ENCODE data around the gene GPRASP3. TPM values are rescaled to one million over a fixed set of nuclear protein-coding genes. Genes with fewer than 3 reads are reported as not detected.
"Not testable (repeated sequence)": the region's sequence is repeated elsewhere in the genome, so short reads cannot be mapped to it uniquely, and the experiment has no call there.

The GPRASP3 gene, protein sequence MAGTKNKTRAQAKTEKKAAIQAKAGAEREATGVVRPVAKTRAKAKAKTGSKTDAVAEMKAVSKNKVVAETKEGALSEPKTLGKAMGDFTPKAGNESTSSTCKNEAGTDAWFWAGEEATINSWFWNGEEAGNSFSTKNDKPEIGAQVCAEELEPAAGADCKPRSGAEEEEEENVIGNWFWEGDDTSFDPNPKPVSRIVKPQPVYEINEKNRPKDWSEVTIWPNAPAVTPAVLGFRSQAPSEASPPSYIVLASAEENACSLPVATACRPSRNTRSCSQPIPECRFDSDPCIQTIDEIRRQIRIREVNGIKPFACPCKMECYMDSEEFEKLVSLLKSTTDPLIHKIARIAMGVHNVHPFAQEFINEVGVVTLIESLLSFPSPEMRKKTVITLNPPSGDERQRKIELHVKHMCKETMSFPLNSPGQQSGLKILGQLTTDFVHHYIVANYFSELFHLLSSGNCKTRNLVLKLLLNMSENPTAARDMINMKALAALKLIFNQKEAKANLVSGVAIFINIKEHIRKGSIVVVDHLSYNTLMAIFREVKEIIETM
- total RNA-seq (2014; rRNA removed; shearing (Covaris generic)) = 3.8 and 8.6 TPM in 2 replicates

DNA sequence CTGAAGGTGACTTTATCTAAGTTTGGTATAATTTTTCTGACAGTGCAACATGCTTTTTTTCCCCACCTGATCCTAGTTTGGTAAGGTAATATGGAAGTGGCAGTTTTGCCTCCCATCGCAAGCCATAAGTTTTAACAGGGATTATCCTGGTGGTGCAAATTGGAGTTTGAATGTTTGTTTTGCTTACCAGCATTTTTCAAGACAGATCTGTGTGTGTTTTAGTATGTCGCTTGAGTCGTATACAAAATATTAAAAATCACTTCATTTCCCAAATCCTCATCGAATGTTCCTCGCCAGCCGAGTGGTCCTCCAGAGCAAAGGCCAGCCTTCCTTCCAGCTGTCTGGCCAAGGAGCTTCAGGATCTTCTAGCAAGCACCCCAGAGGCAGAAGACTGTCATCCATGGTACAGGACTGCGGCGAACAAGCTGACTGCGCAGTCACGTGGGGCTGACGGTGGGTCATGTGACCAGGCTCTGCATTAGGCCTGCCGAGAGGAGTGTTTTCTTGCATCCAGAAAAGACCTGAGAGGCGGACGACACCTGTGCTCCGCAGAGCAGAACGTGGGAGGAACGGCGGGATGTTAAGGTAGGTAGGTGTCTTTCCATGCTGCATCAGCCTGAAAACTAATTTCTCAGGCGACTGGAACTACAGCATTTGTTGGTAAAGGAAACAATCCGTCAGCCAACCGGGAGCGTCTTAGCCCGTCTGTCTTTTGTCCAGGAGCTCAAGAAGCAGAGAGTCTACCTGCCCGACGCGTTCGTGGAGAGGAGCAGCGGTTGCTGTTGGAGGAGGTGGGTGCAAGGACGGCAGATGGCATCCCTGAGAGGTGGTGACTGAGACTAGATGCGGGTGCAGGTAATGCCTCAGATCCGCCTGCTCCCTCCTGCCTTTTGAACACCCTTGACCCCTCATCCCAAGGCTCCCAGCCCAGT lies at the start of gene GPRASP3:
GPRASP3 (plus strand) TSS at position 507 of the 932 bp plus-strand sequence. CDS start 28,253 bp downstream, outside the sequence.
- DNase-seq (ENCODE audit: low read depth) = peak; percentile 67

DNA sequence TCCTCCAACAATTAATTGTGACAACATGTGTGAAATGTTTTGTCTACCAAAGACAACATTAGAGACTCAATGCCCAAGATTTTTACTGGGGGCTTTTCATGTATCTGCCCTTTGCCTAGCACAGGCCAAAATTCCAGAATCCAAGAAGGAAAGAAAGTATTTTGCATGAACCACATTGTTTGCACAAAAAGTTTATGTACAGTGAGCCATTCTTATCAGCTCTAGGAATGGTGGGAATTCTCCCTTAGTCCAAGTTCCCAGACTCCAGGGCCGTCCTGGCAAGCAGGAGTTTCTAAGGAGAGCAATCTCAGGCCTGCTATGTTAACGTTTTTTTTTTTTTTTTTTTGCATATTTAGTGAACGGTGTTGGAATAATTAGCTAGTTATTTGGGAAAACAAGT lies 47.7 kb upstream of the GPRASP3 start:
- no peak for DNase-seq (ENCODE audit: low read depth)

DNA sequence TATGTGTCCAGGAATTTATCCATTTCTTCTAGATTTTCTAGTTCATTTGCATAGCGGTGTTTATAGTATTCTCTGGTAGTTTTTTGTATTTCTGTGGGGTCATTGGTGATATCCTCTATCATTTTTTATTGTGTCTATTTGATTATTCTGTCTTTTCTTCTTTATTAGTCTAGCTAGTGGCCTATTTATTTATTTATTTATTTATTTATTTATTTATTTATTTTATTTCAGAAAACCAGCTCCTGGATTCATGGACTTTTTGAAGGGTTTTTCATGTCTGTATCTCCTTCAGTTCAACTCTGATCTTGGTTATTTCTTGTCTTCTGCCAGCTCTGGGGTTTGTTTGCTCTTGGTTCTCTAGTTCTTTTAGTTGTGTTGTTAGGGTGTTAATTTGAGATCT lies 43.1 kb upstream of the GPRASP3 start:
- not testable (repeated sequence) for DNase-seq (ENCODE audit: low read depth)

DNA sequence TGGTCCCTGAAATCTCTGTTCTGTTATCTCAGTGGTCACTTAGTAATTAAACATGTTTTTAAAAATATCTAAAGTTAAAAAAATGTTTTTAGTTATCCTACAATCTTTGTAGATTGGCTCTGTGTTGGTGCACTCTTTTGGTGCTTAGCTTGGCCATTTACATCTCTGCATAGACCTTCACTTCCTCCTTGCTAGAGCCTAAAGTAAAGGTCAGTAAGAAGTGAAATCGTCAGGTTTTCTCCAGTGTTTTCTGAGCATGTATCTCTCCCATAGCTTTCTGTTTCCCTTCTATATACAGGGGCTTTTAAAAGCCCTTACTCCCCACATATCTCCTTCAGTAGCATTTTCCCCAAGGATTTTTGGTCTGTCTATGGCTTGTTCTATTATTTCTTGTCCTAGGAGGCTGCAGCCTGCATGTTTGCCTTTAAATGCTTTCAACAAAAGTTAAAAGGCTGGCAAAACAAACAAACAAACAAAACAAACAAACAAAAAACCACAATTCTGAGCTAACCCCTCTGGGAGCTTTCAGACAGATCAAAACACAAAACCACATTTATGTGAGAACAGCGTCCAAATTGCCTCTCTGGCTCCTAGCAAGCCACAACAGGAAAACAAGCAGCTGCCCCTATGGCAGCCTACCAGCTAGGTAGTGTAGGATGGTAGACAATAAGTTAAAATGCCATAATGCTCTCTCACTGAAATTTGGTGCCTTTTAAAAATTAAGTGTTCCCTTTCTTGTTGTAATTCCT lies 35.6 kb upstream of the GPRASP3 start:
- peak; percentile 4 for DNase-seq (ENCODE audit: low read depth)

DNA sequence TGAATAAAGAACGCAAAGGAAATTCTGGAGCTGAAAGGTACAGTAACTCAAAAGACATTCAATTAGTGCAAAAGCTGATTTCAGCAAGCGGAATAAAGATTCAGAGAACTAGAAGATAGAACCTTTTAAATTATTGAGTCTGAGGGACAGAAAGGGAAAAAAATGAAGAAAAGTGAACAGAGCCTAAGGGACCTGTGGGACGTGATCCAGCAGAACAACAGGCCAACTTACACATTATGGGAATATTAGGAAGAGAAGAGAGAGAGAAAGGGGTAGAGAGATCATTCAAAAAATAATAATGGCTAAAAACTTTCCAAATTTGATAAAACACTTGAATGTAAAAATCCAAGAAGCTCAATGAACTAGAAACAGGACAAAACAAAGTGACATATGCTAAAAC lies 25.8 kb upstream of the GPRASP3 start:
- DNase-seq (ENCODE audit: low read depth) = no peak

DNA sequence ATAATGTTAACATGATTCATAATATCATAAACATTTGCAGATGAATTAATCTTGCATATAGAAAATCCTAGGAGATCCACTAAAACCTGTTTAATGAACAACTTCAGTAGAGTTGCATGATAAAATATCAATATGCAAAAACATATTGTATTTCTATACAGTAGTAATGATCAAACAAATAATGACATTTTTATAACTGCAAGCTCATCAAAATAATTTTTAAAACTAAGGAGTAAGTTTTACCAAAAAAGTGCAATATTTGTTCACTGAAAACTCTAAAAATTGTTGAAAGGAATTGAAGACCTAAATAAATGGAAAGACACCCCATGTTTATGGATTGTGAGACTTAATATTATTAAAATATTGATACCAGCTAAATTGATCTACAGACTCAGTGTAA lies 24.2 kb upstream of the GPRASP3 start:
- DNase-seq (ENCODE audit: low read depth) = no peak

DNA sequence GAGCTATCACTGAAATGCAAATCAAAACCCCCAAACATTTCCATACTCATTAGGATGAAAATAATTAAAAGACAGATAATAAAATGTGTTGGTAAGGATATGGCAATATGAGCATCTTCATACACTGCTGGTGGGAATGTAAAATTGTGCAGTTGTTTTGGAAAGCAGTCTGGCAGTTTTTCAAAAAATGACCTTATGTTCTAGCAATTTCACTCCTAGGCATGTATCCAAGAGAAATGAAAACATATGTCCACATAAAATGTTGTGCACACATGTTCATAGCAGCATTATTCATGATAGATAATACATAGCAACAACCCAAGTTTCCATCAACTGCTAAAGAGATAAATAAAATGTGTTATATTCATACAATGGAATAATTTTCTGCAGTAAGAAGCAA lies 23.0 kb upstream of the GPRASP3 start:
- peak; percentile 3 for DNase-seq (ENCODE audit: low read depth)

DNA sequence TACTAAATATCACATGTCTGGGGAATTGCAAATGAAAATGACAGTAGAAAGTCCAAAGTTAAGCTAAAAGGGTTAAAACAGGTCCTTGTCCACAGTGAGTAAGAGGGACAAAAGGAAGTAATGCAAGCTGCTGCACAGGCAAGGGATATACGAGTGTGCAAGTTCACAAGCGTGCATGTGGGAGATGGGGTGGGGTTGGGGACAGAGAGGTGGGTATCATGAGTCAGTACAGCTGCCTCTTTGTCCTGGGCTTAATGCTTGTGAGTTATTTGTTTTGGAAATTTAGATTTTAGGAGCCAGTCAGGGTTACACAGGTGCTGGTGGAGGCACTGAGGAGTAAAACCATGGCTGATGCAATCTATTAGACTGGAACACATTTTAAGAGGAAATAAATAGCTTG lies 11.6 kb upstream of the GPRASP3 start:
- DNase-seq (ENCODE audit: low read depth) = no peak

DNA sequence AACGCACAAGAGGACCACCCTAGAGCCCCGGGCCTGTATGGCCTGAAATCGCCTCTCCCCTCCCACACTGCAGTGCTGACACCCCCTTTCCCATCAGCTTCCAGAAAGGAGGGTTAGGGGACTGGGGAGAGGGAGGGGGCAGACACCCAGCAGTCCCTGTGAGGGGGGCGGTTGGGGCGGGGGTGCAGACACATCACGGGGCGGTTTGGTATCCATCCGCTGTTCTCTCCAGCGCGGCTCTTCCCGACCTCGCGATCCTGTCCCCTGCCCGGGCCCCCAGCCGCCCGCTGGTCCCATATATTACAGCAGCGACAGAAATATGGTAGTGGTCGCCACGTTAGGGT lies 8.7 kb upstream of the GPRASP3 start:
- no peak for DNase-seq (ENCODE audit: low read depth)

DNA sequence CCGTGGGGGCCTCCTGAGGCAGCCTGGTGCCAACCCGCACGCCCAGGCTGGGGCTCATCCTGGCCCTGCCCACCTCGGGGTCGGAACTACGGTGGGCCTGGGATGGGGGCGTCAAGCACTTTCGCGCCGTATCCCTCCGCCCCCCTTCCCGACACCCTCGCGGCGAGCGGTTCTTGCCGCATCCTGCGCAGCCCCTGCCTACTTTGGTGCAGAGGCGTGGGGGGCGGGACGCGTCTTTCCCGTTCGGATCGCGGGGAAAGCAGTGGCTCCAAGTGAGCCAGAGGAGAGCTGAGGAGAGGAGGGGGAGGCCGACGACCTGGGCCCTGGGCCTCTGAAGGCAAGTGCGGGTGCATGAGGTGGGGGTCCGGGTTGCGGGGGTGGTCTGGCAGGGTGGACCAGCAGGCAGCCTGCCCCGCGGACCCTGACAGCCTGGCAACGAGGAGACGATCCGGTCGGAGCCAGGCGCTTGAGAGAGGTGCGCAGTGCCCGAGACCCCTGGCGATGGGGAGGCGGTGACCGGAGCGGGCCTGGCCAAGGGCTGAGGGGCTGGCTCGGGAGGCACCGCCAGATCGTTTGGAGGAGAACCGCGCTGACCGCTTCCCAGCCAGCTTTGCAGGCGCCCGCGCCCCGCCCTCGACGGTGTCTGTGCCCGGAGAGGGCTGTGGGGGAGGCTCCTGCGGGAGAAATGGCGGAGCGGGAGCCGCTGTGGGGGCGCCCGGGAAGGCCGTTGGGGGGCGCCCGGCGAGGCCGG lies 8.2 kb upstream of the GPRASP3 start, which contains the start of gene GPRASP2:
GPRASP2 (plus strand) TSS at position 233 of the 751 bp plus-strand sequence. CDS start 2,422 bp downstream, outside the sequence.
- DNase-seq (ENCODE audit: low read depth) = peak; percentile 33

DNA sequence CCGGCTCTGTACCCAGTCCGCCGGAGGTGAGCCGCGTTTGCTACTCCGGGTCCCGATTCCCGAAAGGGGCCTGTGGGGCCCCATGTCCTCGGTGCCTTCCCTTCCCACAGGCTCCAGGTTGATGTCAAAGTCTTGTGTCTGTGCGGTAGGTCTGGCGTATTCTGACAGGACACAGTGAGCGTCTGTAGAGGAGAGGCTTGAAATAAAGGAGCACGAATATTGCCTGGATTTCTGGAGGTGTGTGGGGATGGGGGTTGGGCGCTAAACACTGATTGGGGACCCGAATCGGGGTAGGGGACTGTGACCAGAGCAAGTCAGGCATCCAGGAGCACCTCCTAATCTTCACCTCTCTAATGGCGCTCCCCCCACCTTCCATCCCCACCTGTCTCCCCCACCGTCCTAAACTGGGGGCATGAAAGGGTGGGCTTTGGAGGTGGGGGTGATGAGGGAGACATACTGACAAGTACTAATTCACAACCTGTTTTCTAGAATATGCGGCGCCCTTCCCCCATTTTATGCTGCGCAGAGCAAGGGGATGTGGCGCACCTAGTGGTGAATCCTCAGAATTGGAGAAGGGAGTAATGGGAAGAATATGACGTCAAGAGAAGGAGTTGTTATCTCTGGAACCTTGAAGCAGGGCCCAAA lies 7.4 kb upstream of the GPRASP3 start:
- DNase-seq (ENCODE audit: low read depth) = peak; percentile 47

DNA sequence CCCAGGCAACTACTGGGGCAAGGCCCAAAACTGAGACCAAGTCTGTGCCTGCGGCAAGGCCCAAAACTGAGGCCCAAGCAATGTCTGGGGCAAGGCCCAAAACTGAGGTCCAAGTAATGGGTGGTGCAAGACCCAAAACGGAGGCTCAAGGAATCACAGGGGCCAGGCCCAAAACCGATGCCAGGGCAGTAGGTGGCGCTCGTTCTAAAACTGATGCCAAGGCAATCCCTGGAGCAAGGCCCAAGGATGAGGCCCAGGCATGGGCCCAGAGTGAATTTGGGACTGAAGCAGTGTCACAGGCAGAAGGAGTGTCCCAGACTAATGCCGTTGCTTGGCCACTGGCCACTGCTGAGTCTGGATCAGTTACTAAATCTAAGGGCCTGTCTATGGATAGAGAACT lies 5.5 kb upstream of the GPRASP3 start:
- no peak for DNase-seq (ENCODE audit: low read depth)

DNA sequence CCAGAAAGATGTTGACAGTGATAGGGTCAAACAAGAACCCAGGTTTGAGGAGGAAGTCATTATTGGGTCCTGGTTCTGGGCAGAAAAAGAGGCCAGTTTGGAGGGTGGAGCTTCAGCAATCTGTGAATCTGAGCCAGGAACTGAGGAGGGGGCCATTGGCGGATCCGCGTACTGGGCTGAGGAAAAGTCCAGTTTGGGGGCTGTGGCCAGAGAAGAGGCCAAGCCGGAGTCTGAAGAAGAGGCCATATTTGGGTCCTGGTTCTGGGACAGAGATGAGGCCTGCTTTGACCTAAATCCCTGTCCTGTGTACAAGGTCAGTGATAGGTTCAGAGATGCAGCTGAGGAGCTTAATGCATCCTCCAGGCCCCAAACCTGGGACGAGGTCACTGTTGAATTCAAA lies 4.6 kb upstream of the GPRASP3 start:
- no peak for DNase-seq (ENCODE audit: low read depth)

DNA sequence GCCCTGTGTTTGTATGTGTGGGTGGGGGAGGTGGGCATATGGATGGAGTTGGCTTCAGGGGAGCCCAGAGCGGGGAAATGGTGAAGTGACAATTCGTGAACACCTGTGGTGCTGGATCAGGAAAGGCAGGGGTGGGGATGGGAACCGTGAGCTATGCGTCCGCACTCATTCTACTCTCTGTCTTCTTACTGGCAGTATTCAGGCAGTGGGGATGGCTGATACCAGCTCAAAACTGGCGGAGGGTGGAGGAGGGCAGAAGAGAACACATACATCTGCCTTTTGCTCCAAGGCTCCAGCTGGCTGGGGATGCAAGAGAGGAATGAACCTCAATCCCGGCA lies 595 bp downstream of the GPRASP3 start:
- not testable (repeated sequence) for DNase-seq (ENCODE audit: low read depth)

DNA sequence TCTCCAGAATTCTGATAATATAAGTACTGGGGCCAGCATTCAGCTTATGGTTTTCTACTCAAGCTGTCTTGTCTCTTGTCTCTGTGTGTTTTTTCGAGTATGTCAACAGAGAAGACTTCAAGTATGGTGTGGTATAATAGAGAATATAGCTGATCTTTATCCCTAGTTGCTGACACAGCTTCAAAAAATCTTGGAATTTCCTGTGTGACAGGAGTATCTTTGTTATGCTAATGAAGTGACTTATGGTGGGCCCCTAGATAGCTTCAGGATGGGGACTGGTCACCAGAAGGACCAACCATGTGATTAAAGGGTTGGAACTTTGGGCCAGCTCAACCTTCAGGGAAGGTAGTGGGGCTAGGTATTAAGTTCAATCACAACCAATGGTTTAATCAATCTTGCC lies 2.9 kb downstream of the GPRASP3 start:
- peak; percentile 22 for DNase-seq (ENCODE audit: low read depth)

DNA sequence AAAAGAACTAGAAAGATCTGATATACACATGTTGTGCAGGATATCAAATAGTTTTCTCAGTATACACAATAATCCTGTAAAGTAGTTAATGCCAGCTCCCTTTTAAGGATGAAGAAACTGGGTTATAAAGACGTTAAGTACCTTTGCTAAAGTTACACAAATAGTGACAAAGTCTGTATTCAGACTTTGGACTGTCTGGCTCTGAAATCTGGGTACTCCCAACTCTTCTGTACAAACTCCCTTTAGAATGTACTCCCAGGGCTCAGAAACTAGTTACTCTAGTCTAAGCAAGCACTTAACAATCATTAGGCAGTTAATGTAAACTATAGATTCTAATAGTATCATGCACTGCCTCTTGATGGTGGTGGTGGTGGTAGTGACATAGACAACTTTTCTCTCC lies 7.2 kb downstream of the GPRASP3 start:
- no peak for DNase-seq (ENCODE audit: low read depth)

DNA sequence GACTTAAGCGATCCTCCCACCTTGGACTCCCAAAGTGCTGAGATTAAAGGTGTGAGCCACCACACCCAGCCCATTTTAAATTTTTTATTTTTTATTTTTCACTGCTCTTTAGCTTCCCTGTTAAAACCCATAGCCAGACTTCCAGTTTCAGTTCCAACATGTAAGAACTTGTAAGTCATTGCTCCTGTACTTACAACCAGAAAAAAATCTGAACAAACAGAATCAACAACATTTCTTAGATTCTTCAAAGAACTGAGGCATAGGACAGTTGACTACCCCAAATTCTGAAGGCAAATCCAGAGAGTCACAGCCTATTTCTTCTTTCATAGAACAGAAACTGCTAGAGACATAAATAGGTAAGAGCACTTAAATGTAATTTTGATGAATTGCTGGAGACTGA lies 8.1 kb downstream of the GPRASP3 start:
- DNase-seq (ENCODE audit: low read depth) = no peak

DNA sequence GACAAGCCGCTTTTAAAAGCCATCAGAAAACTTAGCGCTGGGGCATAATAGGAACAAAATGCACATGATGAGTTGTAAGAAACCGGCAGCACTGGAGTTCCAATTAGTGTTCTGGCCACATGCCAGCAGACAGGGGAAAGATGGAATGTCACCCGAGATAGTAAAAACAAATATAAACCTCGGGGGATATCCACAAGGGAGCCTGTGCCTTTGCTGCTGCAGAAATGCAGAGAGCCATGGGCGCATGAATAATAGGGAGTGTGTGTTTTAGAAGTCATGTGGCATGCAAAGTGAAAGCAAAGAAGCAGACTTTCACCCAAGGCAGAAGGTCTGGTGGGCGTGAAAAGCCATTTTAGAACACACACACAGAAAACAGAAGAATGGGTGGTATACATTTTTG lies 19.1 kb downstream of the GPRASP3 start:
- DNase-seq (ENCODE audit: low read depth) = peak; percentile 44

DNA sequence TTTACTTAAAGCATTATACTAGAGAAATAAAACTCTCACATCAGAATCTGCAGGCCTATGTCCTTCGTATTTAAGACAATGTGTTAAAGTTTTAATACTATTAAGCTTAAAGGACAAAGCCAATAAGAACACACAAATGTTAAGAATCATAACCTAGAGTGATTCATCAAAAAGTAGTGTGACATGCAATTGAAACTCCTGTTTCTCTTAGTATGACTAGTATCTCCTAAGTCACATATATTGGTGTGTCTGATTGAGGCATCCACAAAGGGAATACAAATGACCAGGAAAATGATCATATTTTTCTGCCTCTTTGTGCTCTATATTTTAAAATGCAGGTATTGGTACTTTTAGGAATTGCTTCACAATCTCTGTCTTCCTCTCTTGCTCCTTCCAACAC lies 23.8 kb downstream of the GPRASP3 start:
- DNase-seq (ENCODE audit: low read depth) = no peak

DNA sequence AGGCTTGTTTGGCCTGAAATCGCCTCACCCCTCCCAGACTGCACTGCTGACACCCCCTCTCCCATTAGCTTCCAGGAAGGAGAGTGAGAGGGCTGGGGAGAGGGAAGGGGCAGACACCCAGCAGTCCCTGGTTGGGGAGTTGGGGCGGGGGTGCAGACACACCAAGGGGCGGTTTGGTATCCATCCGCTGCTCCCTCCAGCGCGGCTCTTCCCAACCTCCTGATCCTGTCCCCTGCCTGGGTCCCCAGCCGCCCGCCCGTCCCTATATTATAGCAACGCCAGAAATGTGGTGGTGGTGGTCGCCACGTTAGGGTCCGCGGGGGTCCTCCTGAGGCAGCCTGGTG lies 24.9 kb downstream of the GPRASP3 start:
- no peak for DNase-seq (ENCODE audit: low read depth)

Measured in M059J (cell line).